Uterus (tissue), 2 donors: ENCODE results near the gene CDK2.

ENCODE experiments used
- POLR2A ChIP-seq, 2 donors: fragments of 450-650 bp; IDR thresholded peaks; one replicate each; pipeline ENCODE4 v1.6.1; 2016; ENCODE audit warnings: antibody characterized with exemption in 2 of 2, mild to moderate bottlenecking in 1 of 2, moderate library complexity in 1 of 2
- TF ChIP-seq, protein P1 (sequence below), 4 experiments: fragments of 200-600 bp in 2 of 4; fragments of 450-650 bp in 2 of 4; sonication (generic) in 2 of 4; IDR thresholded peaks; one replicate each; pipeline ENCODE4 v1.5.1; 2016 to 2019; ENCODE audit warnings: antibody characterized with exemption in 4 of 4, mild to moderate bottlenecking in 2 of 4, moderate library complexity in 1 of 4

DNA sequence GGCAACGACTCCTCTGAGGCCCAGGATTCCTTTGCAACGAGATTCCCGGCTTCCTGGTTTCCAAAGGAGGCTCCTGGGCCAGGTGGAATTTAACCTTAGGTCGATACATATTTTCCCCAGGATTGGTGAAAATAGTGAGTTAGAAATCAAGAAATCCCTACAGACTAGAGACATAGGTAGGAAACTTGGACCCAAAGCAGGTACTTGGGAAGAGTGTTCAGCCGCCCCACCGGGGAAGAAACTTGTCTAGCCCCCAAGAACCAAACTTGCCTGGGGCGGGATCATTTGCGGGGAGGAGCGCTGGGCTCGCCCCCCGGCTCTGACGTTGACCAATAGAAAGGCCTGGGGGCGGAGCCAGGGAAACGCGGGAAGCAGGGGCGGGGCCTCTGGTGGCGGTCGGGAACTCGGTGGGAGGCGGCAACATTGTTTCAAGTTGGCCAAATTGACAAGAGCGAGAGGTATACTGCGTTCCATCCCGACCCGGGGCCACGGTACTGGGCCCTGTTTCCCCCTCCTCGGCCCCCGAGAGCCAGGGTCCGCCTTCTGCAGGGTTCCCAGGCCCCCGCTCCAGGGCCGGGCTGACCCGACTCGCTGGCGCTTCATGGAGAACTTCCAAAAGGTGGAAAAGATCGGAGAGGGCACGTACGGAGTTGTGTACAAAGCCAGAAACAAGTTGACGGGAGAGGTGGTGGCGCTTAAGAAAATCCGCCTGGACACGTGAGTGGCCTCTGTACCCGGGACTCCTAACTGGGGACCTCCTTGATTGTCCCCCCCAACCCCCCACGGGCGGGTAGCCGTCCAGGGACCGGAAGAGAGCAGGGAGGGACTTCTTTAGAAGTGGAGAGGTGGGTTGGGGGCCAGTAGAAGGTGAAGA, at the start of gene CDK2:
- TF ChIP-seq, protein P1, sequence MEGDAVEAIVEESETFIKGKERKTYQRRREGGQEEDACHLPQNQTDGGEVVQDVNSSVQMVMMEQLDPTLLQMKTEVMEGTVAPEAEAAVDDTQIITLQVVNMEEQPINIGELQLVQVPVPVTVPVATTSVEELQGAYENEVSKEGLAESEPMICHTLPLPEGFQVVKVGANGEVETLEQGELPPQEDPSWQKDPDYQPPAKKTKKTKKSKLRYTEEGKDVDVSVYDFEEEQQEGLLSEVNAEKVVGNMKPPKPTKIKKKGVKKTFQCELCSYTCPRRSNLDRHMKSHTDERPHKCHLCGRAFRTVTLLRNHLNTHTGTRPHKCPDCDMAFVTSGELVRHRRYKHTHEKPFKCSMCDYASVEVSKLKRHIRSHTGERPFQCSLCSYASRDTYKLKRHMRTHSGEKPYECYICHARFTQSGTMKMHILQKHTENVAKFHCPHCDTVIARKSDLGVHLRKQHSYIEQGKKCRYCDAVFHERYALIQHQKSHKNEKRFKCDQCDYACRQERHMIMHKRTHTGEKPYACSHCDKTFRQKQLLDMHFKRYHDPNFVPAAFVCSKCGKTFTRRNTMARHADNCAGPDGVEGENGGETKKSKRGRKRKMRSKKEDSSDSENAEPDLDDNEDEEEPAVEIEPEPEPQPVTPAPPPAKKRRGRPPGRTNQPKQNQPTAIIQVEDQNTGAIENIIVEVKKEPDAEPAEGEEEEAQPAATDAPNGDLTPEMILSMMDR (IDR thresholded peaks at IDR 0.05): no peak
- TF ChIP-seq POLR2A (IDR thresholded peaks at IDR 0.05): peak; percentile 86 to 94
